Thymus (tissue), 11 donors: Measurements from ENCODE around the gene FAM117B. TPM values are rescaled to one million over a fixed set of nuclear protein-coding genes. Genes with fewer than 3 reads are reported as not detected.

ENCODE experiments used
- DNase-seq, 9 donors: peaks; one replicate each; pipeline ENCODE4 v3.0.0-alpha.2; 2013; ENCODE audit warnings: low spot score in 9 of 9, low read depth in 6 of 9, missing footprints in 1 of 9
- H3K27ac ChIP-seq, 2 donors: one replicate each; pipeline ENCODE4 v1.5.1; 2013; ENCODE audit warnings: control low read depth in 1 of 2, low read depth in 1 of 2, low read length in 1 of 2, mild to moderate bottlenecking in 1 of 2, moderate library complexity in 1 of 2
- H3K27me3 ChIP-seq, 2 donors: one replicate each; pipeline ENCODE4 v1.5.1; 2013; ENCODE audit warnings: low read length in 1 of 2; ENCODE audit not compliant: control insufficient read depth in 2 of 2, insufficient read depth in 1 of 2
- H3K36me3 ChIP-seq, 2 donors: one replicate each; pipeline ENCODE4 v1.5.1; 2013; ENCODE audit warnings: low read length in 1 of 2, mild to moderate bottlenecking in 1 of 2, moderate library complexity in 1 of 2; ENCODE audit not compliant: control insufficient read depth in 2 of 2, insufficient read depth in 2 of 2
- H3K4me1 ChIP-seq, 2 donors: one replicate each; pipeline ENCODE4 v1.5.1; 2013; ENCODE audit warnings: low read length in 2 of 2; ENCODE audit not compliant: control insufficient read depth in 2 of 2, insufficient read depth in 2 of 2
- H3K4me3 ChIP-seq, 2 donors: one replicate each; pipeline ENCODE4 v1.5.1; 2013; ENCODE audit warnings: low read length in 2 of 2, control low read depth in 1 of 2, mild to moderate bottlenecking in 1 of 2
- H3K9me3 ChIP-seq, 2 donors: one replicate each; pipeline ENCODE4 v1.5.1; 2013; ENCODE audit warnings: low read length in 1 of 2, mild to moderate bottlenecking in 1 of 2; ENCODE audit not compliant: control insufficient read depth in 2 of 2, insufficient read depth in 1 of 2
- WGBS: extraction: QIAGEN DNeasy Blood & Tissue Kit; methylation state at CpG from one replicate; pipeline ENCODE4 v1.1.7; 2013; 5-methylcytosine and 5-hydroxymethylcytosine counted together
- polyA plus RNA-seq: library from polyadenylated mRNA; stranded (reverse); fragments of 200-250 nt; gene quantifications from one replicate; pipeline ENCODE4 v1.2.3, GENCODE V29; 2013
- total RNA-seq: library from RNA; stranded (reverse); fragments of 120-200 nt; gene quantifications from one replicate; pipeline ENCODE4 v1.2.4, GENCODE V29; 2013
- donor health status: healthy.

The FAM117B gene
- total and polyA plus RNA-seq, 2 donors, result 5.7 to 12.0 TPM

GRCh38 chr2:202771336-202771735, 136.6 kb downstream of the FAM117B start:
- no peak for DNase-seq
- WGBS, result 100% methylated on average over 1 of the region's 1 CpG
- H3K9me3 ChIP-seq, result no peaks in the 10 kb centered on the region
- H3K4me3 ChIP-seq, result no peak overlapping the region
- H3K27me3 ChIP-seq, result no peaks in the 10 kb centered on the region
- no peaks in the 10 kb centered on the region for H3K4me1 ChIP-seq
- no peak overlapping the region for H3K27ac ChIP-seq
- H3K36me3 ChIP-seq, result peaks cover 13 to 25% of the 10 kb centered on the region in 2 donors

GRCh38 chr2:202771741-202772460, 137.1 kb downstream of the FAM117B start:
- no peak for DNase-seq
- no peak overlapping the region for H3K27ac ChIP-seq
- no peaks in the 10 kb centered on the region for H3K4me1 ChIP-seq
- no peaks in the 10 kb centered on the region for H3K27me3 ChIP-seq
- 97% methylated on average over 7 of the region's 7 CpGs for WGBS
- no peak overlapping the region for H3K4me3 ChIP-seq
- peaks cover 13 to 25% of the 10 kb centered on the region in 2 donors for H3K36me3 ChIP-seq
- no peaks in the 10 kb centered on the region for H3K9me3 ChIP-seq

DNA sequence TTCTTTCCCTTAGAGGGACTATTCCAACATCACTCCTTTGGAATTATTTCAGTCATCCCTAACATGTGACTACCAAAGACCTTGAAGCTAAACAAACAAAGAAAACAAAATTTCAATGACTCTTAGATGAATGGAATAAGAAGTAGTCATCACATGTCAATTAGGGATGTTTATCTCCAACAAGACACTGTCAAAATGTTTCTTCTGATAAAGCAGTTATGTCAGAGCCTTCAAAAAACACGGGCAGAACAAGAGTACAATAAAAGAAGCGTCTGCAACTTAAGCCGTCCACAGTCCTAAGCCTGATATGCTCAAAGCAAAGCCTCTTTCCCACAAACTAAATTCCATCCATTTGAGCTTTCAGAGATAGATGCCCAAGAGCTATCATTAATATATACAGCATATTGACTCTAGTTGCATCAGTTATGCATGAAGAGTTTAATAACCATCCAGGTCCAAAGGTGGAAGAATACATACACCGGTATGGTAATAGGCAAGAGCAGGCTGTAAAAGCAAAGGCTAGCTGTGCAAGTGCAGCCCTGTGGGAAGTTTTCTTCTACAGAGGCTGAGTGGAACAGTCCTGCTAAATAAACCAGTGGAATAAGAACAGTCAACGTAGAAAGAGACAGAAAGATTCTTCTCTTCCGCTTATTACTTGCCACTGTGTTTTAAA, 138.7 kb downstream of the FAM117B start:
- WGBS, result 98% methylated on average over 6 of the region's 6 CpGs
- H3K27ac ChIP-seq, result no peak overlapping the region

GRCh38 chr2:202774104-202774503, 139.3 kb downstream of the FAM117B start:
- 98% methylated on average over 37 of the region's 37 CpGs for WGBS
- no peak overlapping the region for H3K4me3 ChIP-seq
- no peaks in the 10 kb centered on the region for H3K27me3 ChIP-seq
- no peak overlapping the region for H3K27ac ChIP-seq
- peaks cover 13 to 25% of the 10 kb centered on the region in 2 donors for H3K36me3 ChIP-seq
- no peaks in the 10 kb centered on the region for H3K4me1 ChIP-seq
- DNase-seq, result no peak
- no peaks in the 10 kb centered on the region for H3K9me3 ChIP-seq

More for the DNA sequence above, 138.7 kb downstream of the FAM117B start:
- Histone ChIP-seq H3K27me3 (no peaks in the 10 kb centered on the region), H3K4me3 (no peak overlapping the region), H3K9me3 (no peaks in the 10 kb centered on the region), H3K36me3 (peaks cover 13 to 25% of the 10 kb centered on the region in 2 donors), H3K4me1 (no peaks in the 10 kb centered on the region)
- no peak for DNase-seq

- WGBS, result 93% methylated on average over 2 of the region's 2 CpGs
- H3K27ac ChIP-seq, result no peak overlapping the region
- no peak overlapping the region for H3K4me3 ChIP-seq
- H3K4me1 ChIP-seq, result no peaks in the 10 kb centered on the region
- H3K36me3 ChIP-seq, result peaks cover 7 to 28% of the 10 kb centered on the region in 2 donors
- H3K9me3 ChIP-seq, result no peaks in the 10 kb centered on the region
- DNase-seq, result no peak
- H3K27me3 ChIP-seq, result no peaks in the 10 kb centered on the region
These were observed 143.4 kb downstream of the FAM117B start for GRCh38 chr2:202778217-202778616.

GRCh38 chr2:202780514-202781021, 145.8 kb downstream of the FAM117B start:
- Histone ChIP-seq H3K4me1 (no peaks in the 10 kb centered on the region), H3K27me3 (no peaks in the 10 kb centered on the region), H3K9me3 (no peaks in the 10 kb centered on the region), H3K27ac (no peak overlapping the region), H3K36me3 (peaks cover 0 to 27% of the 10 kb centered on the region in 2 donors), H3K4me3 (no peak overlapping the region)
- DNase-seq, result no peak

- peaks cover 0 to 35% of the 10 kb centered on the region in 2 donors for H3K36me3 ChIP-seq
- WGBS, result 97% methylated on average over 3 of the region's 3 CpGs
- H3K4me1 ChIP-seq, result no peaks in the 10 kb centered on the region
- DNase-seq, result no peak
- no peaks in the 10 kb centered on the region for H3K27me3 ChIP-seq
- no peaks in the 10 kb centered on the region for H3K9me3 ChIP-seq
- no peak overlapping the region for H3K4me3 ChIP-seq
- H3K27ac ChIP-seq, result no peak overlapping the region
These were observed 148.3 kb downstream of the FAM117B start for GRCh38 chr2:202782940-202783558.

DNA sequence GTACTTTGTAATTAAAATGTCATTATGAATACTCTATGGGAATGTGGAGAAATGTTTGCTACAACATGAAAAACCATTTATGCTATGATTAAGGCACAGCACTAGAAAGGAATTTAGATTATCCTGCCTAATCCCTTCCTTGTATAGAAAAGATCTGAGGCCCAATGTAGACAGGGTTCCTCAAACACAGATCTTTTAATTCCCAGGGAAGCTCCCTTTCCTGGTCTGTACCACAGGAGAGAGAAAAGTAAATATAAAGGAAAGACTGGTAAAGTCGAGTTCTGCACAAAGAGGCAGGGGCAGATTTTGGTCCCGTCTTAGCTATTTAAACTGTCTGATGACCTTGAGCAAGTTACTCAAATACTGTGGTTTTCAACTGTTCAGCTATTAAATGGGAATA, 152.1 kb downstream of the FAM117B start:
- H3K36me3 ChIP-seq, result peaks cover 0 to 29% of the 10 kb centered on the region in 2 donors
- DNase-seq, result no peak
- H3K4me1 ChIP-seq, result no peaks in the 10 kb centered on the region
- H3K4me3 ChIP-seq, result no peak overlapping the region
- WGBS, result 98% methylated on average over 2 of the region's 2 CpGs
- no peak overlapping the region for H3K27ac ChIP-seq
- no peaks in the 10 kb centered on the region for H3K27me3 ChIP-seq
- no peaks in the 10 kb centered on the region for H3K9me3 ChIP-seq

DNA sequence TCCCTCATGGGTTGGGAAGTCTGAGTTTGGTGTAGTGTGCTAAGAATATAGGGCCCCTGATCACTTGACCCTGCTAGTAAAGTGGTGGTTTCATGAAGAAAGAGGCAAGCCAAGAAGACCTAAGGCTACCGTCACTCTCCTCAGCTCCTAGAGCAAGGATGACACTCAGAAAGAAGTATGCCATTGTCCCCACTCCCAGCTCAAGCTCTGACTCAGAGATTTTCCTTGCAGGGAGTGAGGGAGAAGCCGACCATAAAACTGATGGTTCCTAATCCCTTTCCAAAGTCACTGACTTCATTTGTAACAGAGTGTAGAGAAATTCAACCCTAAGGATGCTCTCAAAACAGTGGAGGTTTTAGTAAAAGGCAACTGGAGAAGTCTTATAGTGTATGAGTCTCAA, 155.9 kb downstream of the FAM117B start:
- no peaks in the 10 kb centered on the region for H3K4me1 ChIP-seq
- 98% methylated on average over 2 of the region's 2 CpGs for WGBS
- H3K27me3 ChIP-seq, result no peaks in the 10 kb centered on the region
- DNase-seq, result no peak
- H3K36me3 ChIP-seq, result peaks cover 0 to 19% of the 10 kb centered on the region in 2 donors
- no peak overlapping the region for H3K27ac ChIP-seq
- no peaks in the 10 kb centered on the region for H3K9me3 ChIP-seq
- no peak overlapping the region for H3K4me3 ChIP-seq
